K562 (cell line): ENCODE measurements around the gene TRMT1. TPM values are rescaled to one million over a fixed set of nuclear protein-coding genes. Genes with fewer than 3 reads are reported as not detected.

Experiments
- ADNP ChIP-seq: fragments of 200-800 bp; sonication (Bioruptor generic); IDR thresholded peaks from 2 replicates; pipeline ENCODE4 v1.6.1; 2016; ENCODE audit warnings: missing genetic modification characterization, missing compliant biosample characterization
- CBX2 ChIP-seq: fragments of 200-600 bp; sonication (generic); IDR thresholded peaks from one replicate; pipeline ENCODE4 v1.6.1; 2012; ENCODE audit warnings: mild to moderate bottlenecking, low read length, inconsistent platforms; ENCODE audit not compliant: insufficient read depth, poor library complexity, severe bottlenecking
- CTBP1 ChIP-seq: fragments of 450-650 bp; IDR thresholded peaks from 2 replicates; pipeline ENCODE4 v1.6.1; 2016; ENCODE audit warnings: borderline replicate concordance
- DIDO1 ChIP-seq: fragments of 450-650 bp; IDR thresholded peaks from 2 replicates; pipeline ENCODE4 v1.6.1; 2016; ENCODE audit warnings: low read depth, missing biosample characterization, missing genetic modification characterization
- ELF4 ChIP-seq: fragments of 450-650 bp; formaldehyde crosslinking; IDR thresholded peaks from 2 replicates; pipeline ENCODE4 v1.4.0; 2022; ENCODE audit warnings: missing genetic modification characterization
- ETS2 ChIP-seq: IDR thresholded peaks from 2 replicates; pipeline ENCODE4 v1.6.1; 2016; ENCODE audit warnings: borderline replicate concordance, missing genetic modification characterization, mild to moderate bottlenecking, moderate library complexity, missing compliant biosample characterization; ENCODE audit not compliant: poor library complexity, severe bottlenecking
- ETV6 ChIP-seq, 3 experiments: fragments of 150-350 bp in 1 of 3; sonication (generic) in 1 of 3; formaldehyde crosslinking in 1 of 3; IDR thresholded peaks; 2 replicates each; pipeline versions ENCODE4 v1.6.1 to v1.8.0; 2014 to 2022; ENCODE audit warnings: borderline replicate concordance in 2 of 3, low read depth in 2 of 3, antibody characterized with exemption in 1 of 3, low read length in 1 of 3, mild to moderate bottlenecking in 1 of 3, missing genetic modification reagents in 1 of 3
- GATA2 ChIP-seq: sonication (generic); formaldehyde crosslinking; IDR thresholded peaks from 2 replicates; pipeline ENCODE4 v1.4.0; 2020; ENCODE audit warnings: mild to moderate bottlenecking, missing genetic modification reagents
- NFXL1 ChIP-seq: fragments of 450-650 bp; formaldehyde crosslinking; IDR thresholded peaks from 2 replicates; pipeline ENCODE4 v1.4.0; 2021; ENCODE audit warnings: mild to moderate bottlenecking
- PHB2 ChIP-seq: fragments of 450-650 bp; IDR thresholded peaks from 2 replicates; pipeline ENCODE4 v1.6.1; 2017; ENCODE audit warnings: low read depth
- PHF8 ChIP-seq: fragments of 200-600 bp; sonication (generic); IDR thresholded peaks from 2 replicates; pipeline ENCODE4 v1.6.1; 2012; ENCODE audit warnings: mixed run types, mild to moderate bottlenecking, inconsistent platforms, low read length, moderate library complexity, borderline replicate concordance
- RAD21 ChIP-seq, 2 experiments: fragments of 250-450 bp in 1 of 2; fragments of 450-650 bp in 1 of 2; sonication (Bioruptor Pico) in 1 of 2; formaldehyde crosslinking in 1 of 2; IDR thresholded peaks in 1 of 2; conservative IDR thresholded peaks in 1 of 2; 2 replicates each; pipeline versions ENCODE4 v1.4.0 to v1.8.0; 2020 to 2022; ENCODE audit warnings: mild to moderate bottlenecking in 2 of 2, moderate library complexity in 1 of 2
- SIRT6 ChIP-seq: IDR thresholded peaks from one replicate; pipeline ENCODE4 v1.6.1; 2012; ENCODE audit warnings: low read depth, mild to moderate bottlenecking, control low read depth, inconsistent platforms, low read length, moderate library complexity
- TAL1 ChIP-seq: fragments of 450-650 bp; IDR thresholded peaks from 2 replicates; pipeline ENCODE4 v1.6.1; 2016; ENCODE audit warnings: mild to moderate bottlenecking
- TEAD2 ChIP-seq: fragments of 450-650 bp; IDR thresholded peaks from 2 replicates; pipeline ENCODE4 v1.6.1; 2016; ENCODE audit warnings: missing genetic modification characterization, control low read depth, missing compliant biosample characterization
- ZKSCAN1 ChIP-seq: fragments of 150-350 bp; IDR thresholded peaks from 2 replicates; pipeline ENCODE4 v1.6.1; 2016; ENCODE audit warnings: low read depth, low read length
- ZNF696 ChIP-seq: fragments of 250-450 bp; sonication (Bioruptor Pico); conservative IDR thresholded peaks from 2 replicates; pipeline ENCODE4 v1.4.0; 2020; ENCODE audit warnings: mild to moderate bottlenecking, moderate library complexity
- ZSCAN29 ChIP-seq: fragments of 450-650 bp; IDR thresholded peaks from 2 replicates; pipeline ENCODE4 v1.6.1; 2017
- polyA plus RNA-seq, 8 experiments: library from polyadenylated mRNA; depleted of rRNA in 4 of 8; stranded (reverse) in 5 of 8; unstranded in 3 of 8; fragments of >200 nt; fragmentation: Nextera tagmentation in 2 of 8; fragmentation: Illumina TruSeq in 1 of 8; extraction: Ambion mirVana in 2 of 8; extraction: Trizol in 1 of 8; gene quantifications; 2 replicates each; pipeline versions ENCODE4 v1.2.1 to v1.2.3, GENCODE V29; 2011 to 2014; ENCODE audit warnings: inconsistent platforms in 1 of 8, missing spikeins in 1 of 8
- total RNA-seq, 7 experiments: library from RNA; depleted of rRNA in 6 of 7; stranded (reverse); fragments of >200 nt in 6 of 7; fragmentation: Illumina TruSeq in 2 of 7; extraction: Trizol in 2 of 7; gene quantifications; 2 replicates each; pipeline versions ENCODE4 v1.2.1 to v1.2.3, GENCODE V29; 2011 to 2021; ENCODE audit warnings: low replicate concordance in 1 of 7
- TF ChIP-seq, protein P1 (sequence below): fragments of 250-450 bp; sonication (Bioruptor Pico); IDR thresholded peaks from 2 replicates; pipeline ENCODE4 v1.4.0; 2020; ENCODE audit warnings: borderline replicate concordance
- TF ChIP-seq, protein P2 (sequence below): fragments of 450-650 bp; formaldehyde crosslinking; conservative IDR thresholded peaks from 2 replicates; pipeline ENCODE4 v1.4.0; 2022; ENCODE audit warnings: mild to moderate bottlenecking, missing genetic modification characterization
- TF ChIP-seq, protein P3 (sequence below): fragments of 250-450 bp; sonication (Bioruptor Pico); IDR thresholded peaks from 2 replicates; pipeline ENCODE4 v1.4.0; 2020; ENCODE audit warnings: mild to moderate bottlenecking, moderate library complexity
- TF ChIP-seq, protein P4 (sequence below): IDR thresholded peaks from 2 replicates; pipeline ENCODE4 v1.6.1; 2012; ENCODE audit warnings: low read depth, low read length, improper control_type of control experiment, borderline replicate concordance

TRMT1 gene
- total and polyA plus RNA-seq, 9 of the 15 experiments (the other 6 are each of a cell fraction or from before 2014, with no cell fraction given), result 5.8 to 158 (median 54.3) TPM

DNA sequence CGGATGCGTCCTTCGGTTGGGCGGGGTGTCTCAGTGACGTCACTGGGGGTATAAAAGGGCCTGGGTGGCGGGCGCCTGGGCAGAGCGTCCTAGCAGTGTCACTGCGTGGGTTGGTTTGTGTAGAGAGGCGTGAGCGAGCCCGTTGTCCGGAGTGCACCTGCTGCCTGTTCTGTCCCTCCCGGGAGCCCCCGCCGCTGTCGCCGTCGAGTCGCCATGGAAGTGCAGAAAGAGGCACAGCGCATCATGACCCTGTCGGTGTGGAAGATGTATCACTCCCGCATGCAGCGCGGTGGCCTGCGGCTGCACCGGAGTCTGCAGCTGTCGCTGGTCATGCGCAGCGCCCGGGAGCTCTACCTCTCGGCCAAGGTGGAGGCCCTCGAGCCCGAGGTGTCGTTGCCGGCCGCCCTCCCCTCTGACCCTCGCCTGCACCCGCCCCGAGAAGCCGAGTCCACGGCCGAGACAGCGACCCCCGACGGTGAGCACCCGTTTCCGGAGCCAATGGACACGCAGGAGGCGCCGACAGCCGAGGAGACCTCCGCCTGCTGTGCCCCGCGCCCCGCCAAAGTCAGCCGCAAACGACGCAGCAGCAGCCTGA is 36.5 kb upstream of the TRMT1 start (continued):
- TF ChIP-seq ETV6 (IDR thresholded peaks at IDR 0.05; ENCODE audit: borderline replicate concordance in 1 of 2, low read depth in 2 of 2, low read length in 1 of 2) (peak in 1 of 2 experiments; percentile 25; a peak in 2 of 4 replicates), ETV6 (CRISPR knock-in tag; IDR thresholded peaks at IDR 0.05; ENCODE audit: borderline replicate concordance) (peak; percentile 89; the same call in 1 of the 2 replicates), RAD21 (CRISPR knock-in tag; conservative IDR thresholded peaks at IDR 0.05 in 1 of 2, IDR thresholded peaks at IDR 0.05 in 1 of 2) (peak; percentile 9 to 10; a peak in 3 of 4 replicates), ZSCAN29 (no peak), PHB2 (no peak), TEAD2 (tag) (no peak), ZKSCAN1 (peak; percentile 78; the same call in 1 of the 2 replicates), PHF8 (peak; percentile 84), CTBP1 (peak; percentile 85), ETS2 (tag) (no peak), SIRT6 (no peak), TAL1 (no peak), ADNP (tag) (no peak), DIDO1 (tag) (no peak), NFXL1 (CRISPR knock-in tag) (no peak), CBX2 (no peak), GATA2 (CRISPR knock-in tag) (no peak), ZNF696 (CRISPR knock-in tag) (no peak), ELF4 (CRISPR knock-in tag) (peak; percentile 82)
- TF ChIP-seq, protein P1, sequence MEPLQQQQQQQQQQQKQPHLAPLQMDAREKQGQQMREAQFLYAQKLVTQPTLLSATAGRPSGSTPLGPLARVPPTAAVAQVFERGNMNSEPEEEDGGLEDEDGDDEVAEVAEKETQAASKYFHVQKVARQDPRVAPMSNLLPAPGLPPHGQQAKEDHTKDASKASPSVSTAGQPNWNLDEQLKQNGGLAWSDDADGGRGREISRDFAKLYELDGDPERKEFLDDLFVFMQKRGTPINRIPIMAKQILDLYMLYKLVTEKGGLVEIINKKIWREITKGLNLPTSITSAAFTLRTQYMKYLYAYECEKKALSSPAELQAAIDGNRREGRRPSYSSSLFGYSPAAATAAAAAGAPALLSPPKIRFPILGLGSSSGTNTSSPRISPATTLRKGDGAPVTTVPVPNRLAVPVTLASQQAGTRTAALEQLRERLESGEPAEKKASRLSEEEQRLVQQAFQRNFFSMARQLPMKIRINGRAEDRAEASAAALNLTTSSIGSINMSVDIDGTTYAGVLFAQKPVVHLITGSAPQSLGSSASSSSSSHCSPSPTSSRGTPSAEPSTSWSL (CRISPR knock-in tag), result no peak
- TF ChIP-seq, protein P2, sequence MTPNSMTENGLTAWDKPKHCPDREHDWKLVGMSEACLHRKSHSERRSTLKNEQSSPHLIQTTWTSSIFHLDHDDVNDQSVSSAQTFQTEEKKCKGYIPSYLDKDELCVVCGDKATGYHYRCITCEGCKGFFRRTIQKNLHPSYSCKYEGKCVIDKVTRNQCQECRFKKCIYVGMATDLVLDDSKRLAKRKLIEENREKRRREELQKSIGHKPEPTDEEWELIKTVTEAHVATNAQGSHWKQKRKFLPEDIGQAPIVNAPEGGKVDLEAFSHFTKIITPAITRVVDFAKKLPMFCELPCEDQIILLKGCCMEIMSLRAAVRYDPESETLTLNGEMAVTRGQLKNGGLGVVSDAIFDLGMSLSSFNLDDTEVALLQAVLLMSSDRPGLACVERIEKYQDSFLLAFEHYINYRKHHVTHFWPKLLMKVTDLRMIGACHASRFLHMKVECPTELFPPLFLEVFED (CRISPR knock-in tag), result peak; percentile 96
- TF ChIP-seq, protein P3, sequence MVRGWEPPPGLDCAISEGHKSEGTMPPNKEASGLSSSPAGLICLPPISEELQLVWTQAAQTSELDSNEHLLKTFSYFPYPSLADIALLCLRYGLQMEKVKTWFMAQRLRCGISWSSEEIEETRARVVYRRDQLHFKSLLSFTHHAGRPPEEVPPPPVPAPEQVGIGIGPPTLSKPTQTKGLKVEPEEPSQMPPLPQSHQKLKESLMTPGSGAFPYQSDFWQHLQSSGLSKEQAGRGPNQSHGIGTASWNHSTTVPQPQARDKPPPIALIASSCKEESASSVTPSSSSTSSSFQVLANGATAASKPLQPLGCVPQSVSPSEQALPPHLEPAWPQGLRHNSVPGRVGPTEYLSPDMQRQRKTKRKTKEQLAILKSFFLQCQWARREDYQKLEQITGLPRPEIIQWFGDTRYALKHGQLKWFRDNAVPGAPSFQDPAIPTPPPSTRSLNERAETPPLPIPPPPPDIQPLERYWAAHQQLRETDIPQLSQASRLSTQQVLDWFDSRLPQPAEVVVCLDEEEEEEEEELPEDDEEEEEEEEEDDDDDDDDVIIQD, result no peak
- TF ChIP-seq, protein P4, sequence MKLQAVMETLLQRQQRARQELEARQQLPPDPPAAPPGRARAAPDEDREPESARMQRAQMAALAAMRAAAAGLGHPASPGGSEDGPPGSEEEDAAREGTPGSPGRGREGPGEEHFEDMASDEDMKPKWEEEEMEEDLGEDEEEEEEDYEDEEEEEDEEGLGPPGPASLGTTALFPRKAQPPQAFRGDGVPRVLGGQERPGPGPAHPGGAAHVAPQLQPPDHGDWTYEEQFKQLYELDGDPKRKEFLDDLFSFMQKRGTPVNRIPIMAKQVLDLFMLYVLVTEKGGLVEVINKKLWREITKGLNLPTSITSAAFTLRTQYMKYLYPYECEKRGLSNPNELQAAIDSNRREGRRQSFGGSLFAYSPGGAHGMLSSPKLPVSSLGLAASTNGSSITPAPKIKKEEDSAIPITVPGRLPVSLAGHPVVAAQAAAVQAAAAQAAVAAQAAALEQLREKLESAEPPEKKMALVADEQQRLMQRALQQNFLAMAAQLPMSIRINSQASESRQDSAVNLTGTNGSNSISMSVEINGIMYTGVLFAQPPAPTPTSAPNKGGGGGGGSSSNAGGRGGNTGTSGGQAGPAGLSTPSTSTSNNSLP, result no peak
